ENCODE data around the gene LAIR2.

DNA sequence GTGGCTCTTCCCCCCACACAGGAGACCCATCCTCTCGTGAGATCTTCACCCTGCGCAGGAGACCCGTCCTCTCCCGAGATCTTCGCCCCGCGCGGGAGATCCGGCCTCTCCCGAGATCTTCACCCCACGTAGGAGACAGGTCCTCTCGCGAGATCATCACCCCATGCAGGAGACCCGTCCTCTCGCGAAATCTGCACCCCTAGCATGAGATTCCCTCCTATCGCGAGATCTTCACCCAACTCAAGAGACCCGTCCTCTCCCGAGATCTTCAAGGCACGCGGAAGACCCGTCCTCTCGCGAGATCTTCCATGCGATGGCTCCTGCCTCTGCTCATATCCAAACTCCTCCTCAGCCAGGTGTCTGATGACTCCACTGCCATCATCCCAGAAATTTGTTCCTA lies 24.3 kb downstream of the LAIR2 start:
- no peak for TF ChIP-seq CTCF (IDR thresholded peaks at IDR 0.05)
- TF ChIP-seq POLR2A (IDR thresholded peaks at IDR 0.05) = no peak
